Activated T-cell treated with anti-CD3 and anti-CD28 coated beads for 24 hours (primary cell): Measurements from ENCODE around the gene SFTPA1.
"Not testable (repeated sequence)": the region's sequence is repeated elsewhere in the genome, so short reads cannot be mapped to it uniquely, and the experiment has no call there.

Experiments used
- DNase-seq: peaks from one replicate; pipeline ENCODE4 v3.0.0-alpha.2; 2020; ENCODE audit warnings: low read depth

The SFTPA1 gene

DNA sequence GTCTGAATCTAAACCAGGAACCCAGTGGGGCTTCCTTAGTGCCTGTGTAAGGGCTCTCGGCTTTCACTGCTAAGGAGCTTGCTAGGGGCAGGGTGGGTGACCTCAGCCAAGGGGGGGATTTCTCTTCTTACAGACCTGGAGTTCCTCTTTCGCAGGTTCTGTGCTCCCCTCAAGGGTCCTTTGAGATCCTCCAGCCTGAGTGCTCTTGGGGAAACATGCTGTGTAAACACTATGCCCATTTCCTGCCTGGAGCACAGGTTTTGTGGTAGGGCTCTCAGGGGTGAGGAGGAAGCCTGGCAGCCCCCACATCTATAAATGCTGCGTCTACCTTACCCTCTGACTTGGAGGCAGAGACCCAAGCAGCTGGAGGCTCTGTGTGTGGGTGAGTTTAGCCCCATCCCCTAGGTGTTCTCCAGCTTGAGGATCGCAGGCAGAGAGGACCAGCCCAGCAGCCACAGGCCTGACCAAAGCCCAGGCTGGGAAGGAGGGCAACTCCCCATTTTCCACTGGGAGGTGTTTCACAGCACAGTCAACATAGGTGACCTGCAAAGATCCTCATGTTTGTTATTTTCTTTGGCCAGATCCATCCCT, at the start of gene SFTPA1:
TSS of gene SFTPA1 (plus strand) at position 339 of the 591 bp plus-strand sequence. CDS start 887 bp downstream, outside the sequence.
- DNase-seq, result no peak

GRCh38 chr10:79561257-79561656, 49.5 kb upstream of the SFTPA1 start:
- DNase-seq, result no peak

DNA sequence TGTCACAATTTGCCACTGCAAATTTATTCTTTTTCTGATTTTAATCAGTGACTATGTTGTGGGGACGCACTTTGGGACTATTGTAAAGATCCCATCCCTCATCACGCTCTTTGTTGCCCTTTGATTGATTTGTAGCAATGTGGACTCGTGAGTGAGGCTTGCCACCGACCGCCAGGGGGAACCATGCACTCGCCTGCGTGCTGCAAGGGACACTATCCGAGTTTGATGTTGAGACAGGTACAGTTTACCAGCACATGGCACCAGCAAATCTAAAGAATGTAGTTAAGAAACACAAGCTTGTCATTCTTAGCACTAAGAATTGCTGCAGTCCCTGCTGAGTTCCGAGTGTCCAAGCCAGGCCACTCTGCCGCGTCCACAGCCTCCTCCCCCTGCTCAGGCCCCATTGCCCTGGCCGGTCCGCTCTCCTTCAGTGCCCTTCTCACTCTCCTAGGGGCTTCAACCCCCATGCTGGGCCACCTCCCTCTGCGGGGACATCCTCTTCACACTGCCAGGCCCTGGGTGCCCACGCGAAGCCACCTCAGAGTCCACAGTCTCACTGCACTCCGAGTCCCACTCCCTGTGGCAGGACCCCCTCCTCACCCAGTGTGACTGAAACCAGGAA, 48.5 kb upstream of the SFTPA1 start:
- peak; percentile 31 for DNase-seq

DNA sequence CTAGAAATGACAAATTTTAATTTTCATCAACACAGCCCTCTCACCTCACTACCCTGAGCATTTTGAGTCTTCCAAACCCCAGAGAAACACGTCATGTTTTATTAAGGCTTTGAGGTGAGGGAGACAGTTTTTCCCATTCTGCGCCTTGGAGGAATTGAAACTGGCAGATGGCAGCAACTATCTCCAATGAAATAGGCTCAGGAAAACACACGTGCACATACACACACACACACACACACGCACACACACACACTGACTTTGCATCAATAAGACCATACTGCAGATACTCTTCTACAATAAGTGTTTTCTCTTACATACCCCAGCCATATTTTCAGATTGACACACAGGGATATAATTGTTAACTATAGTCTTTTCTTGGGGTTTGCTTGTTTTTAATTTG, 47.3 kb upstream of the SFTPA1 start:
- DNase-seq, result no peak

DNA sequence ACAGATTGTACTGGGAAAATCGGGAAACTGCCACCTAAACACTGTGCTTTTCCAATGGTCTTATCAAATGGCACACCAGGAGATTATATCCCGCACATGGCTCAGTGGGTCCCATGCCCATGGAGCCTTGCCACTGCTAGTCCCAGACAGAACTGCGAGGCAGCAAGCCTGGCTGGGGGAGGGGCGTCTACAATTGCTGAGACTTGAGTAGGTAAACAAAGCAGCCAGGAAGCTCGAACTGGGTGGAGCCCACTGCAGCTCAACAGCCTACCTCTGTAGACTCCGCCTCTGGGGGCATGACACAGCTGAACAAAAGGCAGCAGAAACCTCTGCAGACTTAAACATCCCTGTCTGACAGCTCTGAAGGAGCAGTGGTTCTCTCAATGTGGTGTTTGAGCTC, 40.1 kb upstream of the SFTPA1 start:
- not testable (repeated sequence) for DNase-seq

- DNase-seq, result no peak
These were observed 31.4 kb upstream of the SFTPA1 start for GRCh38 chr10:79579361-79579760.

DNA sequence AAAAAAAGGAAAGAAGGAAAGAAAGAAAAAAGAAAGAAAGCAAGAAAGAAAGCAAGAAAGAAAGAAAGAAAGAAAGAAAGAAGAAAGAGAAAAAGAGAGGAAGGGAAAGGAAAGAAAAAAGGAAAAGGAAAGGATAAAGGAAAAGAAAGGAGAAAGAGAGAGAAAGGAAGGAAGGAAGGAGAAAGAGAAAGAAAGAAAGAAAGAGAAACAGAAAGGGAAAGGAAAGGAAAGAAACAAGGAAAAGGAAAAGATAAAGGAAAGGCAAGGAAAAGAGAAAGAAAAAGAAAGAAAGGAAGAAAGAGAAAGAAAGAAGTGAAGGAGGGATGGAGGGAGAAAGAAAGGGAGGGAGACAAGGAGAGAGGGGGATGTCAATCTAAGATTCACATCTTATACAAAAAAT, 29.7 kb upstream of the SFTPA1 start:
- DNase-seq, result no peak

GRCh38 chr10:79582096-79582495, 28.6 kb upstream of the SFTPA1 start:
- no peak for DNase-seq

DNA sequence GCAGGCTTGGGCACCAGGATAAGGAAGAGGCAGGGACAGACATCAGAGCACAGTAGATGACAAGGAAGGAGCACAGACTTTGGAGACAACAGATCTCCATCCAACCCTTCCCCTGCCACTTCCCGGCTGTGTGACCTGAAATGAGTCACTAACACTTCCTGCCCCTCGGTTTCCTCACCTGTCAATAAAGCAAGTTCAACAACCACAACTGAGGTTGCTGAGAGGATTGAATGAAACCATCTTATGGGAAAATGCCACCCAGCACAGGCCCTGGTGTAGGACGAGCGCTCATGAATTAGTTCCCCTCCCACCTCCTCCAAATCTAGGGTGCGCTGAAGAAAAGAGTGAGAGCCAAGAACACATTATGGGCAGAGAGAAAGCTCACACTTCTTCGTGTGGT, 27.8 kb upstream of the SFTPA1 start:
- not testable (repeated sequence) for DNase-seq

GRCh38 chr10:79583488-79584024, 27.2 kb upstream of the SFTPA1 start:
- no peak for DNase-seq

DNA sequence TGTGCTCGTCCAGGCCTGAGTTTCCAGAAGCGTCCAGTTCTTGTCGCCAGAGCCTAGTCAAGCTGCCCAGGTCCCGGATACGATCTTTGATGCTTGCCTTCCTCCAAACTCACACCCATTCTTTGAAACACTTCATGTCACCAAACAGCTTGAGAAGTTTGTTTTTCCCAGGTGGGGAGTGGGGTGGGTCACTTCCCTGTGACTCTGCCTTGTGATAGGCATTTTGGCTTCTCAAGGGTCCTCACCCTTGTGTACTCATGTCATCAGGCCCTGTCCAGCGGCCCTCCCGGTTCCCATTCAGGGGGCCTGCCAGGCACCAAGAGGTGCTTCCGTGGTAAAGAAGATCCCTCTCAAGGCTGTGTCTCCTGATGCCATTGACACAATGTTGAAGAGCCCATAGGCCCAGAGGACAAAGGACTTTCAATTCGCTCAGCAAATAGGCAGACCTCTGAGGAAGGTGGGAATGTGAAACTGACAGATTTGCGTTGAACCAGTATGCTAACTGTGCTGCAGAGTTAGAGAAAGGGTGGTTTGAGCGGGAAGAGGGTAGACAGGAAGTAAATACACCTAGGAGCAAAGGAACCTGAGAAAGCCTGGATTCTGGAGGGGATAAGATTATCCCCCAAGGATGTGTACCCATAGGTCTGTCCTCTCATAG, 24.7 kb upstream of the SFTPA1 start:
- no peak for DNase-seq

GRCh38 chr10:79586933-79587332, 23.8 kb upstream of the SFTPA1 start:
- DNase-seq, result no peak

- DNase-seq, result no peak
These were observed 21.9 kb upstream of the SFTPA1 start for GRCh38 chr10:79588800-79589199.

DNA sequence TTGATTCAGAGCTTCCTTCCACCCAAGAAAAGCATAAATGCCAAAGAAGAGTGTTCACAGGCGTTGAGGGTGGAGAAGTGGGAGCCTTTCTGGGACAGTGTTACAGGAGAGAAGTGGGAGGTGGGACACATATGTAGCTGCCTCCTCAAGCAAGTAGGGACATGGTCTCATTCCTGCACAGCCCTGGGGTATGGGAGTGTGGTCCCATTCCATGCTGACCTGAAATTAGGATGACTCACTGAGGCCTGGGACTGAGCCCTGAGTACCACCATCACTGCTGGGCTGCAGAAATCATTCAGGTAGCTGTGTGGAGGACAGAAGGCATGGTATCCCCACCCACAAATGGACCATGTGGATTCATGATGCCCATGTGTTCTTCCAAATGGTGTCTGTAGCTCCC, 17.4 kb upstream of the SFTPA1 start:
- no peak for DNase-seq

- not testable (repeated sequence) for DNase-seq
These were observed 16.2 kb upstream of the SFTPA1 start for GRCh38 chr10:79594565-79594964.

GRCh38 chr10:79595510-79595909, 15.2 kb upstream of the SFTPA1 start:
- no peak for DNase-seq

GRCh38 chr10:79599644-79600043, 11.1 kb upstream of the SFTPA1 start:
- not testable (repeated sequence) for DNase-seq

DNA sequence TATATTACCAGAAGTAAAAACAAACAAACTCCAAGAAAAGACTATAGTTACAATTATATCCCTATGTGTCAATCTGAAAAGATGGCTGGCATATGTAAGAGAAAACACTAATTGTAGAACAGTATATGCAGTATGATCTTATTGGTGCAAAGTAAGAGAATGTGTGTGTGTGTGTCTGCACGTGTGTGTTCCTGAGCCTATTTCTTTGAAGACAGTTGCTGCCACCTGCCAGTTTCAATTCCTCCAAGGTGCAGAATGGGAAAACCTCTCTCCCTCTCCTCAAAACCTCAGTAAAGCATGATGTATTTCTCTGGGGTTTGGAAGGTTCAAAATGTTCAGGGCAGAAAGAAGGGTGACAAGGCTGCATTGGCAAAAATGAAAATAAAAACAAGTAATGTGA, 8.8 kb upstream of the SFTPA1 start:
- no peak for DNase-seq

GRCh38 chr10:79602953-79603352, 7.8 kb upstream of the SFTPA1 start:
- no peak for DNase-seq

DNA sequence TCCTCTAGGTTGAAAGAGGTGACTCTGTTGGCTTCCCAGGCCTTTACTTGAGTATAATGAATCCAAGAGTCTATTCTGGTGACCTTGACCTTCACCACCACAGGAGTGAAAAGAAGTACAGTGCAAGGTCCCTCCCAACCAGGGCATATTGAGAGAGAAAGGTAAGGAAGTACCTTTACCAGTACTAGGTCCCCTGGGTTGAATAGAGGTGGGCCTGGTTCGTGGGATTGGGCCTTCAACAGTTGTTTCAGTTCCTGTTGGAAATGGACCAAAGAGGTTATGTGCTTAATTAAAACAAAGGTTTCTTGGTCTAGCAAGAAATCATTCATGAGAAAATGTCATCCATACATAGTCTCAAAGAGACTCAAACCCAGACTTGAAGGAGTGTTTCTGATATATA, 6.4 kb upstream of the SFTPA1 start:
- no peak for DNase-seq

DNA sequence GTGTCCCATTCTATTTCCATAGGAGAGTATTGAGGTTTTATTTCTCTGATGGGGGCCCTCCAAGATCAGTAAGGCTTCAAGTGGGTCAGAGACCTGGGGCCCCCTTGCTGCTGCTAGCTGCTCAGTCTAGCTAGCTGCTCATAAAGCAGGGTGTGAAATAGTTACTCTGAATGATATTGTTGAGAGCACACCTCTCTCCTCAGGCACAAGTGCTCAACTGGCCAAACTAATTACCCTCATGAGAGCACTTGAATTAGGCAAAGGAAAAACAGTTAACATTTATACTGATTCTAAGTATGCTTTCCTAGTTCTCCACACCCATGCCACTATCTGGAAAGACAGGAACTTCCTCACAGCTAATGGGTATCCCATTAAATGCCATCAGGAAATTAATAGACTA, 5.4 kb upstream of the SFTPA1 start:
- DNase-seq, result no peak

DNA sequence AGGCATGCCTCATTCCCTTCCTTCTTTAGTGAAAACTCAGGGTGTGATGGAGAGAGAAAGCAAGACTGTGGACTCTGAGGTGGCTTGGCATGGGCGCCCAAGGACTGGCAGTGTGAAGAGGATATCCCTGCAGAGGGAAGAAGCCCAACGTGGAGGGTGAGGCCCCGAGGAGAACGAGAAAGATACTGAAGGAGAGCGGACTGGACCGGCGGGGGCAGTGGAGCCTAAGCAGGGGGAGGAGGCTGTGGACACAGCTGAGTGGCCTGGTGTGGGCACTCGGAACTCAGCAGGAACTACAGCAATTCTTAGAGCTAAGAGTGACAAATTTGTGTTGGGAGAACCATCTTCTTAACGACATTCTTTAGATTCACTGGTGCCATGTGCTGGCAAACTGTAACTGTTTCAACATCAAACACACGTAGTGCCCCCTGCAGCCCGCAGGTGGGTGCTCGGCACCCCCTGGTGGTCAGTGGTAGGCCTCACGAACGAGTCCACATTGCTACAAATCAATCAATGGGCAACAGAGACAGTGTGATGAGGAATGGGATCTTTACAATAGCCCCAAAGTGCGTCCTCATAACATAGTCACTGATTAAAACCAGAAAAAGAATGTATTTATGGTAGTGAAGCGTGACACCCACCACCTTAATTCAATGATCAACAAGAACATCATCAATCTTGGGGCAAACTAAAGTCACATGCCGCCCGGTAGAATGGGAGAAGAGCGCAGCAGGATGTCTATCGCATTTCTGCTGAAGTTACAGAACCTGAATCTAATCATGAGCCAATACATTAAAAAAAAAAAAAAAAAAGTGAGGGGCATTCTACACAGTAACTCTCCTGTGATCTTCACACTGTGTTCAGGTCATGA, 2.0 kb upstream of the SFTPA1 start:
- no peak for DNase-seq
